AG20443 (cell line): ENCODE data around the gene SAMD5.
"Not testable (repeated sequence)": the region's sequence is repeated elsewhere in the genome, so short reads cannot be mapped to it uniquely, and the experiment has no call there.

Source experiments
- DNase-seq: peaks from one replicate; pipeline ENCODE4 v3.0.0; 2012; ENCODE audit warnings: low spot score, mixed read lengths

The SAMD5 gene

DNA sequence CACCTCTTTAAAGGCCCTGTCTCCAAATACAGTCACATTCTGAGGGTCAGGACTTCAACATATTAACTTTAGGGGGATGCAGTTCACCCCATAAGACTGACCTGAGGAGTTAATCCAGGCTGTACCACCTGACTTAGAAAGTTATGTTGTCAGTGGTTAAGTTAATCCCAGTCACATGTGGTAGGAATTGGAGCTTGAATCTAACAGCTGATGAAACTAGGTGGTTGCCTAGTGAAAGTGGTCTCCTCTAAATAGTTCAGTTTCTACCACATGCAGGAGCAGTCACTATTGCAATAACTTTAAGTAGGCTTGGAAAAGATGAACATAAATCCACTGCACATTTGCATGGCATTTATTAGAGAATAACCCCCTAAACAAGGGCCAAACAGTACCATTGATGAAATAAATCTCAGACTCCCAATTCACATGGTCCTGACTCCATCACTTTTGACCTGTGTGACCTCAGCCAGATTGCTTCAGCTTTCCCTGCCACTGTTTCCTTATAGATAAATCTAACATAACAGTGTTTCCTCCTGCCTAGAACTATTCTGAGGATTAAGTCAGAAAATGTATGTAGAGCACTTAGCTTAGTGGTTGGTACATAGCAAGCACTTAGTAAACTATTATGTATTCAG lies 20.1 kb downstream of the SAMD5 start:
- DNase-seq: no peak

GRCh38 chr6:147530132-147531060 lies 21.9 kb downstream of the SAMD5 start:
- no peak for DNase-seq

GRCh38 chr6:147531321-147531720 lies 22.8 kb downstream of the SAMD5 start:
- no peak for DNase-seq

- DNase-seq: no peak
Measured at GRCh38 chr6:147534116-147534860, 25.8 kb downstream of the SAMD5 start.

GRCh38 chr6:147538821-147539220 lies 30.3 kb downstream of the SAMD5 start:
- no peak for DNase-seq

DNA sequence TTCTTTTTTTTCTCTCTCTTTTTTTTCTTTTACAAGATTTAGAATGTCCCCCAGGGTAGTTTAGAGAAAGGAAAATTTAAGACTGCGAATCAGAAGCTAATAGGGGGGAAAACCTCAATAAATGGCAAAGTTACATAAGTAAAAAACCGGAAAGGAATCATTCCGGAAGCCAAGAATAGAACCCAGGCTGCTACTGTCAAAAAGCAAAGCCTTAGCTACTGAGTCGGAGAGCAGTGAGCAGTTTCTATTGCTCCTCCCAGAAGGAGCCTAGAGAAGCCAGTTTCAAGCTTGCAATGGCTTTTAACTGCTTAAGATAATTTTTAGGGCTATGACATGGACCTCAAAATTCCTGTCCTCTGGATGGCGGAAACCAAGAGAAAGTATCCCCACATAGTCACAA lies 31.6 kb downstream of the SAMD5 start:
- DNase-seq: no peak

DNA sequence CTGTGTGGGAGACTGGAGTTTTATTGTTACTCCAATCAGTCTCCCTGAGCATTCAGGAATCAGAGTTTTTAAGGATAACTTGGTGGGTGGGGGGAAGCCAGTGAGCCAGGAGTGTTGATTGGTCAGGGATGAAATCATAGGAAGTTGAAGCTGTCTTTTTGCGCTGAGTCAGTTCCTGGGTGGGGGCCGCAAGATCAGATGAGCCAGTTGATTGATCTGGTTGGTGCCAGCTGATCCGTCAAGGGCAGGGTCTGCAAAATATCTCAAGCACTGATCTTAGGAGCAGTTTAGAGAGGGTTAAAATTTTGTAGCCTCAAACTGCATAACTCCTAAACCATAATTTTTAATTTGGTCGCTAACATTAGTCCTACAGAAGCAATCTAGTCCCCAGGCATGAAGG lies 33.9 kb downstream of the SAMD5 start:
- not testable (repeated sequence) for DNase-seq

DNA sequence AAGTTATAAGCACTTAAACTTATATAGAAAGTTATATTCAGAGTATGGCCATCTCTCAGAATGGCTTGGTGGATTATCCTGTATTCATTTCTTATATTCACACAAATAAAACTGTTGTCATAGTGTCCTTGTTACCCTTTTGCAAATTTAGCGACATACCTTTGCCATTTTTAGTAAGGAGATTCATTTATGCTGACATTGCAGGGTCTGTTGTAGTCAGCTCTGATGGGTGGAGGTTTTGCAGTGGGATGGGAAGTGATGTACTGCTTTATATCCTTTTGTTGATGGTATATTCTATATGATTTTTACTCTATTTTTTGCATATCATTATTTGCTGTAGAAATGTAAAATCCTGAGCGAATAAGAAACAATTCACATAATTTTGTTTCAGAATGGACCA lies 35.9 kb downstream of the SAMD5 start:
- no peak for DNase-seq

DNA sequence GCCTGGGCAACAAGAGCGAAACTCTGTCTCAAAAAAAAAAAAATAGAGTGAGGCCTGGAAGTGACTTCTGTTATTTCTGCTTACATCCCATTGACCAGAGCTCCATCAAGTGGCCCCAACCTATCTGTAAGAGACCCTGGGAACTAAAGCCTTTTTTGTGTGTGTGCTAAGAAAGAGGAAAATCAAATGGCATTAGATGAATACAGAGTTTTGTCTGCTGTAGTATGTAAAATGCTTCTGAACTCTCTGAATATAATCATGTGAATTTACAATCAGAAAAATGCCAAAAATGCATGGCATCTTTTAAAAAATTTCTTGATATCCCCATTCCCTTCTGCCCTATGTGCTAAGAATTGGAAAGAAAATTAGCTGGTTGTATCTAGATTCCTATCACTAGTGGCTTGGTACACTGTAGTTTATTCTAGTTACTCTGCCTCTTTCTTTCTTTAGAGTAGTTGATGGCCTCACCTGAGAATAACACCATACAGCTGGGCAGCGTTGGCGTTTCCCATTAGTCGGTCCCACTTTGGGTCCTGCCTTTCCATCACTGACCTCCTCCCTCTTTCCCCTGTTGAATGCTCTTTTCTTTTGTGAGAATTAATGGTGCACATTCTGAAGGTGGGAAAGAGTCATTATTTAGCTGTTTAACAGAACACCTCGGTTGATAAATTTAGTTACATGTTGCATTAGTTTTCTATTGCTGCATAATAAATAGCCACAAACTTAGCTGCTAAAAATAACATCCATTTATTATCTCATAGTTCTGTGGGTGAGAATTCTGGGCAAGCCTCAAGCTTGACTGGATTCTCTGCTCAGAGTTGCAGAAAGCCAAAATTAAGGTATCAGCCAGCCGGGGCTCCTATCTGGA lies 38.2 kb downstream of the SAMD5 start:
- no peak for DNase-seq

- no peak for DNase-seq
Measured at GRCh38 chr6:147547369-147547902, 38.9 kb downstream of the SAMD5 start.

DNA sequence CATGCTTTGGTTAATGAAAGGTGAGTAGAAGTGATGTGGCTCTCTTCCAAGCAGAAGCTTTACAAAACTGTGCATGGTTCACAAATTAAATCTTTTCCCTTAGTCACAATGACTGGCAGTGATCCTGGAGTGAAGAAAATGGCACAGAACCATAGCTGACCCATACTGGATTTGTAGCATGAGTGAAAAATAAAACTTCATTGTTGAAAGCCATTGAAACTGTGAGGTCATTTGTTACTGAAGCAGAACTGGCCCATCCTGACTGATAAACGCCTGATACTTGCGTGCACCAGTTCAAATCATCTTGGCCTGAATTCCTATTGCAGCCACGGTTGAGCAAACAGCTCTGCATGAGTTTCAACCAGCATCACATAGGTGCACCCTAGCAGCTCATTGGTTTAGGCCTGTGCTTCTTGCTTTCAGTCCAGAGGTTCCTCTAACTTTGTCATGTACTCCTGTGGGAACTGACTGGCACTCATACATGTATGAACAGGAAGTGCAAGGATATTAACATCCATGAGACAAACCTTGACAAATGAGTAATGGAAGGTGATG lies 40.5 kb downstream of the SAMD5 start:
- no peak for DNase-seq

GRCh38 chr6:147549531-147549930 lies 41.0 kb downstream of the SAMD5 start:
- DNase-seq: no peak

DNA sequence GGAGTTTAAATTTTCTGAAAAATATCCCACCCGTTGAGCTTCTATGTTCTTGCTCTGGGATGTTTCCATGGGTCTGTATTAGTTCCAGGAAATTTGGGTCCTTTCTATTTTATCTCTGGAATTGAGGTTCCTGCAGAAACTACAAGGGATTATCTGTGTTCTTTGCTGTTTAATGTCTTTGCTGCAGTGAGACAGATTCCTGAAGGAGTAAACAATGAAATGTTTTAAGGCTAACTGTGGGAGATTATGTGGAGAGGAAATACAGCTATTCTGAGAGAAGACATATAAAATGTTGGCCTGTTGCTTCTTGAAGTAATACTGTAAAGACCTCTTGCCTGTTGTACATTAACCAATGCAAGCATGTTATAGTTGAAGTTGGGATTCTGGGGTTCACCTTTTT lies 43.5 kb downstream of the SAMD5 start:
- no peak for DNase-seq

DNA sequence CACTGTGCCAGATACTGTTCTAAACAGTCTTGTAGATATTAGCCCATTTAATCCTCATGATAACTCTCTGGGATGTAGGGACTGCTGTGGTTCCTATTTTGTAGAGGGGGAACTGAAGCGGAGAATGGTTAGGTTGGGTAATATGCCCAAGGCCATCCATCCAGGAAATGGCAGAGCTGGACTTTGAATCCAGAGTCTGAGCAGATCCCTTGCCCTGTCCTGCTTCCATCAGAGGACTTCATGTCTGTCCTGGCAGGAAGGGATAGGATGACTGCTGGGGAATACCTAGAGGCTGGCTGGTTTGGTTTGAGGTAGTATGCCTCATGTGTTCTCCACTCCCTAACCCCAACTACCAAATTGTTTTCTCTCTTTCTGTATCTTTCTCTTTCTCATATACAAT lies 44.6 kb downstream of the SAMD5 start:
- no peak for DNase-seq

- no peak for DNase-seq
Measured at GRCh38 chr6:147554281-147554680, 45.8 kb downstream of the SAMD5 start.

GRCh38 chr6:147559006-147559405 lies 50.5 kb downstream of the SAMD5 start:
- no peak for DNase-seq

GRCh38 chr6:147560670-147561069 lies 52.2 kb downstream of the SAMD5 start:
- DNase-seq: no peak

DNA sequence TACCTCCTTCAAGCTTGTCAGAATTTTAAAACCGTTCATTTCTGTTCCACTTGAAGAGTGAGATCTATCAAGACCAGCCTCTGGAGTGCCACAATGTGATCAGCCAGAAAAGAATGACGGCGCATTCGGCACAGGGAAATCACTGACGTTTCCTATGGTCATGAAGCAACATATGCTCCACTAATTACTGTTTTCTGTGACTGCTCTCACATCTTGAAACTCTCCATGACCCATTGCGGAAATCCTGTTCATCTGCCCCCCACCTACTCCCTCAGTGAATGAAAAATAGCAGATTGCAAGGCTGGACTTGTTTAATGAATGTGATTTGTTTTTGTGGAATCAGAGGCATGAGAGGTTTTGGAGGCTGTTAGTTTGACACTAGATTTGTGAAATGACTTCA lies 53.2 kb downstream of the SAMD5 start:
- DNase-seq: no peak

DNA sequence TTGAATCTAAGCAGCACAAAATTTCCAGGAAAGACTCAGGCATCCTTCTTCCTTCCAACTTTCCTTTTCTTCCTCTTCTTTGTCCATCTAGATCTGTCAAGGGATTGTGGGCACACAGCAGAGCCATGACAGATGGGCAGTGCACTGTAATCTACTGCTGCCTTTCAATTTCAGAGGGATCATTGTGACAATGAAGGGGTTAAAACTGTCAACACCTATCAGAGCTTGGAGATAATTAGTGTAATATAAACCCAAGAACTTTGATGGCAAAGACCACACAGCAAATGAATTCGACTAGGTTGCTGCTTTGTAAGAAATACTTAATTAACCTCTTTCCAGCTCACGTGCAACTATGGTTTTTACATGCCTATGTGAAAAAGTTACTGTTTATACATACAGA lies 55.0 kb downstream of the SAMD5 start:
- DNase-seq: no peak

GRCh38 chr6:147564556-147564955 lies 56.1 kb downstream of the SAMD5 start:
- DNase-seq: no peak

GRCh38 chr6:147566244-147566898 lies 57.9 kb downstream of the SAMD5 start:
- no peak for DNase-seq
